H1 (cell line): ENCODE results near the gene BRPF1. TPM values are rescaled to one million over a fixed set of nuclear protein-coding genes. Genes with fewer than 3 reads are reported as not detected.

Experiments used
- CTBP2 ChIP-seq: IDR thresholded peaks from 2 replicates; pipeline ENCODE4 v1.7.0; 2011; ENCODE audit warnings: borderline replicate concordance, mild to moderate bottlenecking, moderate library complexity, mixed read lengths, low read length; ENCODE audit not compliant: insufficient read depth, insufficient read length
- ZNF274 ChIP-seq: IDR thresholded peaks from 2 replicates; pipeline ENCODE4 v1.7.0; 2012; ENCODE audit warnings: low read length, borderline replicate concordance; ENCODE audit errors: extremely low read depth
- polyA plus RNA-seq, 7 experiments: library from polyadenylated mRNA; depleted of rRNA in 3 of 7; stranded (reverse) in 5 of 7; unstranded in 2 of 7; fragments of >200 nt in 5 of 7; fragments of 200-250 nt in 2 of 7; gene quantifications; 1 replicate in 5 of 7; 2 replicates in 1 of 7; 4 replicates in 1 of 7; pipeline versions ENCODE4 v1.2.1 to v1.2.3, GENCODE V29; 2011 to 2013; ENCODE audit warnings: missing spikeins in 2 of 7, mixed read lengths in 2 of 7
- total RNA-seq: library from RNA; stranded (reverse); fragmentation: NEBNext Ultra II Directional; extraction: Animal tissue kit (Norgen Biotek cat#: 25700); gene quantifications from 2 replicates; pipeline ENCODE4 v1.2.1, GENCODE V29; 2021

The BRPF1 gene
- total and polyA plus RNA-seq, 2 of the 8 experiments (the other 6 are each of a cell fraction or from before 2014, with no cell fraction given), result 11.3 to 21.7 TPM

DNA sequence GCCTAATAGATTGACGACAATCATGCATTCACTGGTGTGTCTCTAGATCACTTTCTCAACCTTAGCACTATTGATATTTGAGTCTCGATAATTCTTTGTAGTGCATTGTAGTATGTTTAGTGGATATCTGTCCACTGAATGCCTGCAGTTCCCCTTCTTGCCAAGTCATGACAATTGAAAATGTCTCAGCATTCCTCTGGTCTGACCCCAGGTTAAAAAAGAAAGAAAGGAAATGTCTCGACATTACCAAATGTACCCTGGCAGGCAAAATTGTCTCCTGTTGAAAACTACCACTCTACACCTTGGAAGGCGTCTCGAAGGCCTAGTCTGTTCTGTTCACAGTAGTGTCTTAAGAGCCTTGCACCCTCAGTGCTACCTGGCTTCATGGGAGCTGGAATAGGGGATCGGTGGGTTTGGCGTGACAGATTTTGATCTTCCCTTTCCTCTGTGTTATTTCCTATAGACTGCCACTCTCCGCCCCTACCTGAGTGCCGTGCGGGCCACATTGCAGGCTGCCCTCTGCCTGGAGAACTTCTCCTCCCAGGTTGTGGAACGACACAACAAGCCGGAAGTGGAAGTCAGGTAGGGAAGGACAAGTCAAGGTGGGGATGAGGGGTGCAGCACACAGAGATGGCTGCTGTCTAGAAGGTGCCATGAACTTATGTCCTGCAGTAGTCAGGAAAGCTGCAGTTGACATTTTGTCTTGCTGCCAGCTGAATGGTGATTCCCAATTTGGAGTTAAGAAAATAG lies 65.8 kb downstream of the BRPF1 start (continued):
- TF ChIP-seq CTBP2 (no peak), ZNF274 (no peak)

Other genes with a start within 250 kb of the BRPF1 start
- gene LHFPL4, start 177.9 kb upstream of the BRPF1 start, total RNA-seq, result 16.9 and 20.9 TPM in 2 replicates
- gene LHFPL4, start 177.9 kb upstream of the BRPF1 start, polyA plus RNA-seq (2011; rRNA removed), result 5.0 and 5.5 TPM in 2 replicates
- 46.2 and 47.6 TPM in 2 replicates for gene MTMR14, start 82.2 kb upstream of the BRPF1 start, total RNA-seq
- gene MTMR14, start 82.2 kb upstream of the BRPF1 start, polyA plus RNA-seq (2011; rRNA removed), result 55.3 and 58.0 TPM in 2 replicates
- 4.4 and 4.8 TPM in 2 replicates for gene CPNE9, start 27.9 kb upstream of the BRPF1 start, total RNA-seq
- 6.0 and 7.1 TPM in 2 replicates for gene CPNE9, start 27.9 kb upstream of the BRPF1 start, polyA plus RNA-seq (2011; rRNA removed)
- 29.6 and 31.2 TPM in 2 replicates for gene OGG1, start 18.2 kb downstream of the BRPF1 start, total RNA-seq
- gene OGG1, start 18.2 kb downstream of the BRPF1 start, polyA plus RNA-seq (2011; rRNA removed), result 46.8 and 58.1 TPM in 2 replicates
- gene CAMK1, start 38.2 kb downstream of the BRPF1 start, total RNA-seq, result 4.8 and 4.9 TPM in 2 replicates
- gene CAMK1, start 38.2 kb downstream of the BRPF1 start, polyA plus RNA-seq (2011; rRNA removed), result 5.1 and 5.3 TPM in 2 replicates
- gene TADA3, start 60.7 kb downstream of the BRPF1 start, total RNA-seq, result 50.3 and 55.2 TPM in 2 replicates
- gene TADA3, start 60.7 kb downstream of the BRPF1 start, polyA plus RNA-seq (2011; rRNA removed), result 43.4 and 51.2 TPM in 2 replicates
- 153 and 154 TPM in 2 replicates for gene ARPC4, start 61.3 kb downstream of the BRPF1 start, total RNA-seq
- 108 and 138 TPM in 2 replicates for gene ARPC4, start 61.3 kb downstream of the BRPF1 start, polyA plus RNA-seq (2011; rRNA removed)
- 4.3 and 5.9 TPM in 2 replicates for gene TTLL3, start 78.5 kb downstream of the BRPF1 start, total RNA-seq
- 8.9 and 11.4 TPM in 2 replicates for gene TTLL3, start 78.5 kb downstream of the BRPF1 start, polyA plus RNA-seq (2011; rRNA removed)
- gene RPUSD3, start 112.3 kb downstream of the BRPF1 start, total RNA-seq, result 63.8 and 68.4 TPM in 2 replicates
- 154 and 164 TPM in 2 replicates for gene RPUSD3, start 112.3 kb downstream of the BRPF1 start, polyA plus RNA-seq (2011; rRNA removed)
- gene CIDEC, start 148.5 kb downstream of the BRPF1 start, total RNA-seq, result not detected in 2 replicates
- not detected in 2 replicates for gene CIDEC, start 148.5 kb downstream of the BRPF1 start, polyA plus RNA-seq (2011; rRNA removed)
- gene JAGN1, start 158.9 kb downstream of the BRPF1 start, total RNA-seq, result 26.8 and 26.9 TPM in 2 replicates
- 42.9 and 51.6 TPM in 2 replicates for gene JAGN1, start 158.9 kb downstream of the BRPF1 start, polyA plus RNA-seq (2011; rRNA removed)
- gene IL17RE, start 171.1 kb downstream of the BRPF1 start, total RNA-seq, result 4.4 and 4.9 TPM in 2 replicates
- 3.4 and 3.8 TPM in 2 replicates for gene IL17RE, start 171.1 kb downstream of the BRPF1 start, polyA plus RNA-seq (2011; rRNA removed)
- 9.1 and 11.8 TPM in 2 replicates for gene IL17RC, start 185.4 kb downstream of the BRPF1 start, total RNA-seq
- gene IL17RC, start 185.4 kb downstream of the BRPF1 start, polyA plus RNA-seq (2011; rRNA removed), result 13.0 and 15.4 TPM in 2 replicates
- gene CRELD1, start 202.1 kb downstream of the BRPF1 start, total RNA-seq, result 12.4 and 12.9 TPM in 2 replicates
- 15.1 and 19.1 TPM in 2 replicates for gene CRELD1, start 202.1 kb downstream of the BRPF1 start, polyA plus RNA-seq (2011; rRNA removed)
- gene PRRT3, start 220.7 kb downstream of the BRPF1 start, total RNA-seq, result 8.4 and 9.2 TPM in 2 replicates
- gene PRRT3, start 220.7 kb downstream of the BRPF1 start, polyA plus RNA-seq (2011; rRNA removed), result 9.0 and 10.0 TPM in 2 replicates